Esophagus squamous epithelium (tissue), 4 donors: ENCODE measurements around the gene MITD1.

Experiments
- CTCF ChIP-seq, 6 experiments: fragments of 450-650 bp in 4 of 6; fragments of 200-600 bp in 2 of 6; sonication (generic) in 2 of 6; IDR thresholded peaks; one replicate each; pipeline ENCODE4 v1.5.1; 2016 to 2019; ENCODE audit warnings: antibody characterized with exemption in 6 of 6, mild to moderate bottlenecking in 4 of 6, moderate library complexity in 4 of 6
- POLR2A ChIP-seq, 4 donors: fragments of 450-650 bp; IDR thresholded peaks; one replicate each; pipeline ENCODE4 v1.6.1; 2017; ENCODE audit warnings: antibody characterized with exemption in 4 of 4, mild to moderate bottlenecking in 4 of 4, moderate library complexity in 3 of 4

DNA sequence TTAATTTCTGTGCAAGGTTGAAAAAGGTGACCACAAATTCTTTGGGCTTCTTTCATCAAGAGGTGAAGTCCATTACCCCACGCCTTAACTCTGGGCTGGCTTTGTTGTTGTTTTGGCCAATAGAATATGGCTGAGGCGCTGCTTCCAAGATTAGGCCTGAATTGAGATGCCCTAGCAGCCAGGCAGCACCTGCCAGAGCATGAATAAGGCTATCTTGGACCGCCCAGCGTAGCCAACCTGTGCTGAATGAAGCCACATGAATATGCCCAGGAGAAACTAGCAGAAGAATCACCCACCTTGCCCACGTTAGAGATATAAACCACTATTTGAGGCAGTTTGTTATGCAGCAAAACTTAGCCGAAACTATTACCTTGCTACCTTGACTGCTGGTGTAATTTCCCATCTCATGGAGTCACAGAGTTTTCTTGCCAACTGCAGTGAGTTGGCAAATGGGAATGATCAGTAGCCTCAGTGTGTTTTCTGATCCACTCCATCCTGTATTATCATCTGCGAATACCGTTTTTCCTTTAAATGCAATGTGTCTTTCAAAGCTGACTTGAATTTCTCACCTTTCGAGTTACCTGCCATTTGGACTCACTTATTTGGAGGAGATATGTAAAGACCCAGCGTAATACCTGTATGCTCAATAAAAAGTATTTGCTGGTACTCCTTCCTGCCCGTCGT, 26.8 kb downstream of the MITD1 start:
- TF ChIP-seq CTCF (IDR thresholded peaks at IDR 0.05) (no peak), POLR2A (IDR thresholded peaks at IDR 0.05) (no peak)
